Stimulated activated CD4-positive, alpha-beta T cell treated with anti-CD3 and anti-CD28 coated beads, Interleukin-1b, Interleukin-23, amount 100 ng/mL, for 48 hours (primary cell): ENCODE results near the gene LRRN2.
"Not testable (repeated sequence)": the region's sequence is repeated elsewhere in the genome, so short reads cannot be mapped to it uniquely, and the experiment has no call there.

Experiments used
- DNase-seq: peaks from one replicate; pipeline ENCODE4 v3.0.0-alpha.2; 2020

LRRN2 gene

GRCh38 chr1:204685236-204686006 lies at the start of gene LRRN2:
TSS of gene LRRN2 (minus strand) at chr1:204685738. CDS start at chr1:204619992, 65,746 bp downstream.
- DNase-seq: no peak

- DNase-seq: no peak
These were observed 49.5 kb upstream of the LRRN2 start for GRCh38 chr1:204735042-204735441.

GRCh38 chr1:204733869-204734596 lies 48.5 kb upstream of the LRRN2 start:
- no peak for DNase-seq

GRCh38 chr1:204733289-204733688 lies 47.8 kb upstream of the LRRN2 start:
- DNase-seq: no peak

- no peak for DNase-seq
These were observed 46.5 kb upstream of the LRRN2 start for GRCh38 chr1:204731985-204732575.

- DNase-seq: no peak
These were observed 46.0 kb upstream of the LRRN2 start for GRCh38 chr1:204731509-204731908.

GRCh38 chr1:204730826-204731459 lies 45.4 kb upstream of the LRRN2 start:
- no peak for DNase-seq

- DNase-seq: no peak
These were observed 44.0 kb upstream of the LRRN2 start for GRCh38 chr1:204729516-204729915.

- no peak for DNase-seq
These were observed 42.9 kb upstream of the LRRN2 start for GRCh38 chr1:204728456-204728855.

- DNase-seq: no peak
These were observed 42.5 kb upstream of the LRRN2 start for GRCh38 chr1:204728045-204728444.

GRCh38 chr1:204727438-204727837 lies 41.9 kb upstream of the LRRN2 start:
- not testable (repeated sequence) for DNase-seq

- DNase-seq: no peak
These were observed 40.9 kb upstream of the LRRN2 start for GRCh38 chr1:204726478-204726877.

GRCh38 chr1:204725821-204726448 lies 40.4 kb upstream of the LRRN2 start:
- DNase-seq: no peak

GRCh38 chr1:204723131-204723787 lies 37.7 kb upstream of the LRRN2 start:
- DNase-seq: no peak

GRCh38 chr1:204721373-204722055 lies 36.0 kb upstream of the LRRN2 start:
- no peak for DNase-seq

GRCh38 chr1:204716660-204717059 lies 31.1 kb upstream of the LRRN2 start:
- no peak for DNase-seq

- DNase-seq: no peak
These were observed 29.4 kb upstream of the LRRN2 start for GRCh38 chr1:204714861-204715511.

GRCh38 chr1:204714194-204714860 lies 28.8 kb upstream of the LRRN2 start:
- no peak for DNase-seq

GRCh38 chr1:204713541-204713940 lies 28.0 kb upstream of the LRRN2 start:
- no peak for DNase-seq

- DNase-seq: no peak
These were observed 27.3 kb upstream of the LRRN2 start for GRCh38 chr1:204712708-204713430.
